WTC11 (cell line): Measurements from ENCODE around the gene MSX2. TPM values are rescaled to one million over a fixed set of nuclear protein-coding genes. Genes with fewer than 3 reads are reported as not detected.

Source experiments
- ATAC-seq: fragments of 200-7000 bp; cut with Tn5 transposase; 2 replicates; pipeline ENCODE4 v1.10.0; 2021; ENCODE audit warnings: mild to moderate bottlenecking, moderate library complexity
- CTCF ChIA-PET: fragments of 300-600 bp; sonication (Branson Sonifier 250); formaldehyde crosslinking; loops from one replicate; lab custom pipeline; 2021; ENCODE audit warnings: antibody characterized with exemption; lab: Charles Lee
- POLR2A ChIA-PET: fragments of 350-600 bp; sonication (Branson Sonifier 250); formaldehyde crosslinking; loops from one replicate; lab custom pipeline; 2021; ENCODE audit warnings: antibody characterized with exemption; lab: Charles Lee
- DNase-seq: peaks from one replicate; pipeline ENCODE4 v3.0.0; 2021; ENCODE audit warnings: low spot score
- H3K27ac Mint-ChIP-seq: 2 replicates; pipeline ENCODE4 v1.8.0; 2021; ENCODE audit warnings: mixed read lengths
- H3K27me3 Mint-ChIP-seq: 2 replicates; pipeline ENCODE4 v1.8.0; 2021; ENCODE audit warnings: low read depth, mild to moderate bottlenecking, moderate library complexity, mixed read lengths
- H3K36me3 Mint-ChIP-seq: 2 replicates; pipeline ENCODE4 v1.8.0; 2021; ENCODE audit warnings: mixed read lengths
- H3K4me1 Mint-ChIP-seq: 2 replicates; pipeline ENCODE4 v1.8.0; 2022; ENCODE audit warnings: mixed read lengths
- H3K4me3 Mint-ChIP-seq: 2 replicates; pipeline ENCODE4 v1.8.0; 2021; ENCODE audit warnings: mild to moderate bottlenecking, moderate library complexity, mixed read lengths
- H3K9me3 Mint-ChIP-seq: 2 replicates; pipeline ENCODE4 v1.8.0; 2021; ENCODE audit warnings: mixed read lengths
- CBFB ChIP-seq: sonication (generic); formaldehyde crosslinking; IDR thresholded peaks from 2 replicates; pipeline ENCODE4 v1.8.1; 2022; ENCODE audit warnings: mild to moderate bottlenecking, low read depth, missing genetic modification reagents
- FOXK1 ChIP-seq: sonication (generic); formaldehyde crosslinking; IDR thresholded peaks from 2 replicates; pipeline ENCODE4 v1.8.0; 2022; ENCODE audit warnings: mild to moderate bottlenecking, moderate library complexity, missing genetic modification reagents
- FOXP1 ChIP-seq: sonication (generic); formaldehyde crosslinking; IDR thresholded peaks from 2 replicates; pipeline ENCODE4 v1.8.0; 2022; ENCODE audit warnings: missing genetic modification reagents, mild to moderate bottlenecking, moderate library complexity, borderline replicate concordance
- JUN ChIP-seq: sonication (generic); formaldehyde crosslinking; IDR thresholded peaks from 2 replicates; pipeline ENCODE4 v1.8.0; 2023; ENCODE audit warnings: mild to moderate bottlenecking, missing genetic modification reagents
- KAT7 ChIP-seq: sonication (generic); formaldehyde crosslinking; IDR thresholded peaks from 2 replicates; pipeline ENCODE4 v1.8.1; 2023; ENCODE audit warnings: missing genetic modification reagents, mild to moderate bottlenecking, borderline replicate concordance
- MYBL2 ChIP-seq: sonication (generic); formaldehyde crosslinking; IDR thresholded peaks from 2 replicates; pipeline ENCODE4 v1.8.1; 2023; ENCODE audit warnings: mild to moderate bottlenecking, moderate library complexity, missing genetic modification reagents
- NR2C2 ChIP-seq: sonication (generic); formaldehyde crosslinking; IDR thresholded peaks from 2 replicates; pipeline ENCODE4 v1.8.0; 2022; ENCODE audit warnings: mild to moderate bottlenecking, missing genetic modification reagents
- PRRX2 ChIP-seq: fragments of 250-450 bp; sonication (Bioruptor Pico); IDR thresholded peaks from 2 replicates; pipeline ENCODE4 v1.8.0; 2021; ENCODE audit warnings: mild to moderate bottlenecking
- RELA ChIP-seq: sonication (generic); formaldehyde crosslinking; IDR thresholded peaks from 2 replicates; pipeline ENCODE4 v1.8.1; 2022; ENCODE audit warnings: missing genetic modification reagents, mild to moderate bottlenecking, borderline replicate concordance
- ZNF396 ChIP-seq: fragments of 250-450 bp; sonication (Bioruptor Pico); IDR thresholded peaks from 2 replicates; pipeline ENCODE4 v1.8.0; 2021; ENCODE audit warnings: mild to moderate bottlenecking, moderate library complexity, borderline replicate concordance
- ZNF671 ChIP-seq: fragments of 250-450 bp; sonication (Bioruptor Pico); IDR thresholded peaks from 2 replicates; pipeline ENCODE4 v1.8.0; 2021; ENCODE audit warnings: mild to moderate bottlenecking
- total RNA-seq: library from RNA; stranded (reverse); gene quantifications from 3 replicates; pipeline ENCODE4 v1.2.3, GENCODE V29; 2021
- TF ChIP-seq, protein P1 (sequence below): sonication (generic); formaldehyde crosslinking; IDR thresholded peaks from 2 replicates; pipeline ENCODE4 v1.8.1; 2022; ENCODE audit warnings: mild to moderate bottlenecking, missing genetic modification reagents, moderate library complexity, borderline replicate concordance
- TF ChIP-seq, protein P2 (sequence below): sonication (generic); formaldehyde crosslinking; IDR thresholded peaks from 2 replicates; pipeline ENCODE4 v1.8.0; 2022; ENCODE audit warnings: mild to moderate bottlenecking, missing genetic modification reagents
- TF ChIP-seq, protein P3 (sequence below): sonication (generic); formaldehyde crosslinking; IDR thresholded peaks from 2 replicates; pipeline ENCODE4 v1.8.1; 2022; ENCODE audit warnings: mild to moderate bottlenecking, moderate library complexity, missing genetic modification reagents
- TF ChIP-seq, protein P4 (sequence below): fragments of 250-450 bp; sonication (Bioruptor Pico); conservative IDR thresholded peaks from 2 replicates; pipeline ENCODE4 v1.9.0; 2021; ENCODE audit warnings: mild to moderate bottlenecking
- TF ChIP-seq, protein P5 (sequence below): sonication (generic); formaldehyde crosslinking; IDR thresholded peaks from 2 replicates; pipeline ENCODE4 v1.8.1; 2022; ENCODE audit warnings: low read depth, missing genetic modification reagents, borderline replicate concordance
- TF ChIP-seq, protein P6 (sequence below): sonication (generic); formaldehyde crosslinking; IDR thresholded peaks from 2 replicates; pipeline ENCODE4 v1.8.0; 2022; ENCODE audit warnings: mild to moderate bottlenecking, missing genetic modification reagents
- TF ChIP-seq, protein P7 (sequence below): sonication (generic); formaldehyde crosslinking; conservative IDR thresholded peaks from 2 replicates; pipeline ENCODE4 v1.8.1; 2023; ENCODE audit warnings: mild to moderate bottlenecking, low read depth, missing genetic modification reagents, moderate library complexity
- TF ChIP-seq, protein P8 (sequence below): fragments of 250-450 bp; sonication (Bioruptor Pico); IDR thresholded peaks from 2 replicates; pipeline ENCODE4 v2.1.2; 2022; ENCODE audit warnings: mild to moderate bottlenecking, moderate library complexity
- TF ChIP-seq, protein P9 (sequence below): sonication (generic); formaldehyde crosslinking; IDR thresholded peaks from 2 replicates; pipeline ENCODE4 v1.8.0; 2022; ENCODE audit warnings: mild to moderate bottlenecking, missing genetic modification reagents

Gene MSX2
- total RNA-seq, 1 experiment from 2014 or later, result 0.83 TPM

DNA sequence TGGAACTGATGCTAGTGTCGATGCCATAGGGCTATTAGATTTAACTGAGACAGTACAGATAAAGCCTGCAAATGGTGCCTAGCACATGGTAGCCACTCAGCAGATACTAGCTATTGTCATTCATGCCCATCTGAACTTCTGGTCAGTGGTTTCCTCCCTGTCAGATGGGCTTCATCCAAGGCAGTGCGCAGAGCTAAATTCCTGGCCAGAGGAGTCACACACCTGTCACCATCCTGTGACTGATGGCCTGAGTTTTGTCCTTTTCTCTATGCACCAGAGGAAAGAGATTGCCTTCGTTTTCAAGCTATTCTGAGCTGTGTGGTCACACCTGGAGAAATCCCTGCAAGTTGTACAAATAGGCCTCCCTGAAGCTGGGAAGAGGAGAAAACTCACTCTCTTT, 34.7 kb downstream of the MSX2 start:
- no peak overlapping the region for H3K27ac Mint-ChIP-seq
- no peak overlapping the region for H3K4me3 Mint-ChIP-seq
- DNase-seq (no peak), ATAC-seq (no peak)
- TF ChIP-seq NR2C2 (CRISPR knock-in tag) (no peak), FOXK1 (no peak), ZNF671 (CRISPR knock-in tag) (no peak), JUN (CRISPR knock-in tag) (no peak), ZNF396 (CRISPR knock-in tag) (no peak), PRRX2 (CRISPR knock-in tag) (no peak), MYBL2 (CRISPR knock-in tag) (no peak), CBFB (no peak), FOXP1 (CRISPR knock-in tag) (no peak), RELA (CRISPR knock-in tag) (no peak), KAT7 (CRISPR knock-in tag) (no peak)
- TF ChIP-seq, protein P1, sequence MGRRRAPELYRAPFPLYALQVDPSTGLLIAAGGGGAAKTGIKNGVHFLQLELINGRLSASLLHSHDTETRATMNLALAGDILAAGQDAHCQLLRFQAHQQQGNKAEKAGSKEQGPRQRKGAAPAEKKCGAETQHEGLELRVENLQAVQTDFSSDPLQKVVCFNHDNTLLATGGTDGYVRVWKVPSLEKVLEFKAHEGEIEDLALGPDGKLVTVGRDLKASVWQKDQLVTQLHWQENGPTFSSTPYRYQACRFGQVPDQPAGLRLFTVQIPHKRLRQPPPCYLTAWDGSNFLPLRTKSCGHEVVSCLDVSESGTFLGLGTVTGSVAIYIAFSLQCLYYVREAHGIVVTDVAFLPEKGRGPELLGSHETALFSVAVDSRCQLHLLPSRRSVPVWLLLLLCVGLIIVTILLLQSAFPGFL, result no peak
- TF ChIP-seq, protein P2, sequence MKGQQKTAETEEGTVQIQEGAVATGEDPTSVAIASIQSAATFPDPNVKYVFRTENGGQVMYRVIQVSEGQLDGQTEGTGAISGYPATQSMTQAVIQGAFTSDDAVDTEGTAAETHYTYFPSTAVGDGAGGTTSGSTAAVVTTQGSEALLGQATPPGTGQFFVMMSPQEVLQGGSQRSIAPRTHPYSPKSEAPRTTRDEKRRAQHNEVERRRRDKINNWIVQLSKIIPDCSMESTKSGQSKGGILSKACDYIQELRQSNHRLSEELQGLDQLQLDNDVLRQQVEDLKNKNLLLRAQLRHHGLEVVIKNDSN (CRISPR knock-in tag), result no peak
- TF ChIP-seq, protein P3, sequence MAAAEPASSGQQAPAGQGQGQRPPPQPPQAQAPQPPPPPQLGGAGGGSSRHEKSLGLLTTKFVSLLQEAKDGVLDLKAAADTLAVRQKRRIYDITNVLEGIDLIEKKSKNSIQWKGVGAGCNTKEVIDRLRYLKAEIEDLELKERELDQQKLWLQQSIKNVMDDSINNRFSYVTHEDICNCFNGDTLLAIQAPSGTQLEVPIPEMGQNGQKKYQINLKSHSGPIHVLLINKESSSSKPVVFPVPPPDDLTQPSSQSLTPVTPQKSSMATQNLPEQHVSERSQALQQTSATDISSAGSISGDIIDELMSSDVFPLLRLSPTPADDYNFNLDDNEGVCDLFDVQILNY, result no peak
- TF ChIP-seq, protein P4, sequence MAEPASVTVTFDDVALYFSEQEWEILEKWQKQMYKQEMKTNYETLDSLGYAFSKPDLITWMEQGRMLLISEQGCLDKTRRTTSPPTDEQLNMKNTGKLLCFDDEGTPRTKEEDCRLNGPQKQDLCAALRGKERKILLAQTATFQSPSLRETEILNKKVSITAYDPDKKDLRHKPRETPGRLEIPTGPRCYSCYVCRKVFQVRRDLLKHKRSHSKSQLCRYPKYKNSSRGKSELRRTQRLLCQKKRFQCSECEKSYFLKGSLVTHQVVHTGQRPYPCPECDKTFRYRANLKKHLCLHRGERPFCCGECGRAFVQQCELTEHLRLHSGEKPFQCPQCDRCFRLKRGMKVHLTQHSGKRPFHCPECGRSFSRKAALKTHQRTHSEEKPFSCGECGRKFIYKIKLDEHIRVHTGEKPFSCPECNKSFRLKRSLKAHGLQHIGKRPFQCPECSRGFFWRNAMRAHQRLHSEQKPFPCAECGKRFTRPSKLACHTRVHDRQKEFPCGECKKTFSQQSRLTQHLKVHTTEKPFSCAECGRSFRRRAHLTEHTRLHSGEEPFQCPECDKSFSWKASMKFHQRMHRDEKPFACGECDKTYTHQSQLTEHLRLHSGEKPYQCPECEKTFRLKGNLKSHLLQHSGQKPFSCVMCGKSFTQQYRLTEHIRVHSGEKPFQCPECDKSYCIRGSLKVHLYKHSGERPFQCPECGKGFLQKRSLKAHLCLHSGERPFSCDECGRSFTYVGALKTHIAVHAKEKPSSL, result no peak
- TF ChIP-seq, protein P5, sequence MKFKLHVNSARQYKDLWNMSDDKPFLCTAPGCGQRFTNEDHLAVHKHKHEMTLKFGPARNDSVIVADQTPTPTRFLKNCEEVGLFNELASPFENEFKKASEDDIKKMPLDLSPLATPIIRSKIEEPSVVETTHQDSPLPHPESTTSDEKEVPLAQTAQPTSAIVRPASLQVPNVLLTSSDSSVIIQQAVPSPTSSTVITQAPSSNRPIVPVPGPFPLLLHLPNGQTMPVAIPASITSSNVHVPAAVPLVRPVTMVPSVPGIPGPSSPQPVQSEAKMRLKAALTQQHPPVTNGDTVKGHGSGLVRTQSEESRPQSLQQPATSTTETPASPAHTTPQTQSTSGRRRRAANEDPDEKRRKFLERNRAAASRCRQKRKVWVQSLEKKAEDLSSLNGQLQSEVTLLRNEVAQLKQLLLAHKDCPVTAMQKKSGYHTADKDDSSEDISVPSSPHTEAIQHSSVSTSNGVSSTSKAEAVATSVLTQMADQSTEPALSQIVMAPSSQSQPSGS (CRISPR knock-in tag), result no peak
- TF ChIP-seq, protein P6, sequence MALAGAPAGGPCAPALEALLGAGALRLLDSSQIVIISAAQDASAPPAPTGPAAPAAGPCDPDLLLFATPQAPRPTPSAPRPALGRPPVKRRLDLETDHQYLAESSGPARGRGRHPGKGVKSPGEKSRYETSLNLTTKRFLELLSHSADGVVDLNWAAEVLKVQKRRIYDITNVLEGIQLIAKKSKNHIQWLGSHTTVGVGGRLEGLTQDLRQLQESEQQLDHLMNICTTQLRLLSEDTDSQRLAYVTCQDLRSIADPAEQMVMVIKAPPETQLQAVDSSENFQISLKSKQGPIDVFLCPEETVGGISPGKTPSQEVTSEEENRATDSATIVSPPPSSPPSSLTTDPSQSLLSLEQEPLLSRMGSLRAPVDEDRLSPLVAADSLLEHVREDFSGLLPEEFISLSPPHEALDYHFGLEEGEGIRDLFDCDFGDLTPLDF, result no peak
- TF ChIP-seq, protein P7, sequence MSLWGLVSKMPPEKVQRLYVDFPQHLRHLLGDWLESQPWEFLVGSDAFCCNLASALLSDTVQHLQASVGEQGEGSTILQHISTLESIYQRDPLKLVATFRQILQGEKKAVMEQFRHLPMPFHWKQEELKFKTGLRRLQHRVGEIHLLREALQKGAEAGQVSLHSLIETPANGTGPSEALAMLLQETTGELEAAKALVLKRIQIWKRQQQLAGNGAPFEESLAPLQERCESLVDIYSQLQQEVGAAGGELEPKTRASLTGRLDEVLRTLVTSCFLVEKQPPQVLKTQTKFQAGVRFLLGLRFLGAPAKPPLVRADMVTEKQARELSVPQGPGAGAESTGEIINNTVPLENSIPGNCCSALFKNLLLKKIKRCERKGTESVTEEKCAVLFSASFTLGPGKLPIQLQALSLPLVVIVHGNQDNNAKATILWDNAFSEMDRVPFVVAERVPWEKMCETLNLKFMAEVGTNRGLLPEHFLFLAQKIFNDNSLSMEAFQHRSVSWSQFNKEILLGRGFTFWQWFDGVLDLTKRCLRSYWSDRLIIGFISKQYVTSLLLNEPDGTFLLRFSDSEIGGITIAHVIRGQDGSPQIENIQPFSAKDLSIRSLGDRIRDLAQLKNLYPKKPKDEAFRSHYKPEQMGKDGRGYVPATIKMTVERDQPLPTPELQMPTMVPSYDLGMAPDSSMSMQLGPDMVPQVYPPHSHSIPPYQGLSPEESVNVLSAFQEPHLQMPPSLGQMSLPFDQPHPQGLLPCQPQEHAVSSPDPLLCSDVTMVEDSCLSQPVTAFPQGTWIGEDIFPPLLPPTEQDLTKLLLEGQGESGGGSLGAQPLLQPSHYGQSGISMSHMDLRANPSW (CRISPR knock-in tag), result no peak
- TF ChIP-seq, protein P8, sequence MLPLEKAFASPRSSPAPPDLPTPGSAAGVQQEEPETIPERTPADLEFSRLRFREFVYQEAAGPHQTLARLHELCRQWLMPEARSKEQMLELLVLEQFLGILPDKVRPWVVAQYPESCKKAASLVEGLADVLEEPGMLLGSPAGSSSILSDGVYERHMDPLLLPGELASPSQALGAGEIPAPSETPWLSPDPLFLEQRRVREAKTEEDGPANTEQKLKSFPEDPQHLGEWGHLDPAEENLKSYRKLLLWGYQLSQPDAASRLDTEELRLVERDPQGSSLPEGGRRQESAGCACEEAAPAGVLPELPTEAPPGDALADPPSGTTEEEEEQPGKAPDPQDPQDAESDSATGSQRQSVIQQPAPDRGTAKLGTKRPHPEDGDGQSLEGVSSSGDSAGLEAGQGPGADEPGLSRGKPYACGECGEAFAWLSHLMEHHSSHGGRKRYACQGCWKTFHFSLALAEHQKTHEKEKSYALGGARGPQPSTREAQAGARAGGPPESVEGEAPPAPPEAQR (CRISPR knock-in tag), result no peak
- TF ChIP-seq, protein P9, sequence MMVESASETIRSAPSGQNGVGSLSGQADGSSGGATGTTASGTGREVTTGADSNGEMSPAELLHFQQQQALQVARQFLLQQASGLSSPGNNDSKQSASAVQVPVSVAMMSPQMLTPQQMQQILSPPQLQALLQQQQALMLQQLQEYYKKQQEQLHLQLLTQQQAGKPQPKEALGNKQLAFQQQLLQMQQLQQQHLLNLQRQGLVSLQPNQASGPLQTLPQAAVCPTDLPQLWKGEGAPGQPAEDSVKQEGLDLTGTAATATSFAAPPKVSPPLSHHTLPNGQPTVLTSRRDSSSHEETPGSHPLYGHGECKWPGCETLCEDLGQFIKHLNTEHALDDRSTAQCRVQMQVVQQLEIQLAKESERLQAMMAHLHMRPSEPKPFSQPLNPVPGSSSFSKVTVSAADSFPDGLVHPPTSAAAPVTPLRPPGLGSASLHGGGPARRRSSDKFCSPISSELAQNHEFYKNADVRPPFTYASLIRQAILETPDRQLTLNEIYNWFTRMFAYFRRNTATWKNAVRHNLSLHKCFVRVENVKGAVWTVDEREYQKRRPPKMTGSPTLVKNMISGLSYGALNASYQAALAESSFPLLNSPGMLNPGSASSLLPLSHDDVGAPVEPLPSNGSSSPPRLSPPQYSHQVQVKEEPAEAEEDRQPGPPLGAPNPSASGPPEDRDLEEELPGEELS (CRISPR knock-in tag), result no peak
- H3K36me3 Mint-ChIP-seq, result no peaks in the 10 kb centered on the region
- peaks cover 3% of the 10 kb centered on the region; the same call in 1 of the 2 replicates for H3K27me3 Mint-ChIP-seq
- H3K4me1 Mint-ChIP-seq, result no peaks in the 10 kb centered on the region
- H3K9me3 Mint-ChIP-seq, result no peaks in the 10 kb centered on the region
- CTCF ChIA-PET, result interaction anchor here (0.6 to 1.6 kb wide), 3 partner anchors 151 to 340 kb away, joined by 3 to 5 read pairs (median 4); no protein-coding TSS in a partner anchor
- POLR2A ChIA-PET, result no interaction called here
